Sigmoid colon (tissue), 7 donors: ENCODE results near the gene MAPK8IP2. TPM values are rescaled to one million over a fixed set of nuclear protein-coding genes. Genes with fewer than 3 reads are reported as not detected.
A peak's percentile ranks its signal among the peaks of the same experiment; 100 is the strongest.

Experiments
- DNase-seq: peaks from one replicate; pipeline ENCODE4 v3.0.0-alpha.2; 2019
- H3K27ac ChIP-seq, 4 donors: fragments of 200-600 bp; sonication (generic); one replicate each; pipeline ENCODE4 v1.5.1; 2016 to 2019; ENCODE audit warnings: mild to moderate bottlenecking in 1 of 4
- H3K27me3 ChIP-seq, 3 donors: fragments of 200-600 bp; sonication (generic); one replicate each; pipeline ENCODE4 v1.5.1; 2019; ENCODE audit warnings: mild to moderate bottlenecking in 1 of 3
- H3K36me3 ChIP-seq, 4 donors: fragments of 200-600 bp; sonication (generic); one replicate each; pipeline ENCODE4 v1.5.1; 2016 to 2019
- H3K4me1 ChIP-seq, 4 donors: fragments of 200-600 bp; sonication (generic); one replicate each; pipeline ENCODE4 v1.5.1; 2017 to 2019
- H3K4me3 ChIP-seq, 4 donors: fragments of 200-600 bp; sonication (generic); one replicate each; pipeline ENCODE4 v1.5.1; 2017 to 2019; ENCODE audit warnings: mild to moderate bottlenecking in 2 of 4, moderate library complexity in 1 of 4
- H3K9me3 ChIP-seq, 4 donors: fragments of 200-600 bp in 3 of 4; sonication (generic) in 3 of 4; one replicate each; pipeline versions ENCODE4 v1.5.1 to v1.6.1; 2013 to 2019
- CTCF ChIP-seq, 4 experiments: fragments of 450-650 bp in 3 of 4; fragments of 200-600 bp in 1 of 4; IDR thresholded peaks; one replicate each; pipeline ENCODE4 v1.5.1; 2016 to 2019; ENCODE audit warnings: antibody characterized with exemption in 4 of 4, mild to moderate bottlenecking in 3 of 4, moderate library complexity in 2 of 4
- EP300 ChIP-seq, 4 donors: sonication (generic); formaldehyde crosslinking; IDR thresholded peaks; one replicate each; pipeline ENCODE4 v1.6.1; 2017; ENCODE audit warnings: antibody characterized with exemption in 4 of 4
- POLR2A ChIP-seq, 2 donors: fragments of 450-650 bp; IDR thresholded peaks; one replicate each; pipeline ENCODE4 v1.6.1; 2016; ENCODE audit warnings: antibody characterized with exemption in 2 of 2, mild to moderate bottlenecking in 2 of 2, moderate library complexity in 2 of 2
- POLR2AphosphoS5 ChIP-seq, 4 donors: sonication (generic); formaldehyde crosslinking; IDR thresholded peaks; one replicate each; pipeline ENCODE4 v1.6.1; 2017; ENCODE audit warnings: antibody characterized with exemption in 4 of 4
- WGBS, 2 donors: extraction: QIAGEN DNeasy Blood & Tissue Kit; methylation state at CpG; one replicate each; pipeline ENCODE4 v1.1.7; 2013; 5-methylcytosine and 5-hydroxymethylcytosine counted together
- intact Hi-C: fragments of 100-400 bp; cut with DNase I; formaldehyde crosslinking; loops from one replicate; pipeline ENCODE4 v1.15.1; 2023
- polyA plus RNA-seq, 3 donors: library from polyadenylated mRNA; stranded (reverse); fragments of 200-250 nt; gene quantifications; one replicate each; pipeline ENCODE4 v1.2.3, GENCODE V29; 2013
- total RNA-seq, 4 donors: library from RNA; depleted of rRNA; stranded (reverse); fragments of >200 nt; gene quantifications; one replicate each; pipeline ENCODE4 v1.1.0, GENCODE V29; 2016
- donor health status: healthy with polysubstance abuse.
- donor health status: Bipolar disorder and iron deficiency.
- donor health status: healthy.

MAPK8IP2 gene
- total and polyA plus RNA-seq, 7 donors, result under 0.01 to 2.9 (median 1.8) TPM

- no peak for DNase-seq
- 9 to 10% methylated on average over 52 of the region's 52 CpGs for WGBS, 2 donors
- peaks cover 26 to 89% (median 78%) of the 10 kb centered on the region in 3 donors for H3K27me3 ChIP-seq
These were observed 525 bp downstream of the MAPK8IP2 start for GRCh38 chr22:50600967-50601668.

GRCh38 chr22:50601669-50602337 lies 1.2 kb downstream of the MAPK8IP2 start:
- H3K27ac ChIP-seq, result no peak overlapping the region
- intact Hi-C loops, result no loop called here

More at GRCh38 chr22:50600967-50601668, 525 bp downstream of the MAPK8IP2 start:
- peaks cover 0 to 16% (median 13%) of the 10 kb centered on the region in 4 donors for H3K4me1 ChIP-seq
- no peak for TF ChIP-seq POLR2A (IDR thresholded peaks at IDR 0.05)
- no peak for TF ChIP-seq POLR2AphosphoS5 (IDR thresholded peaks at IDR 0.05)
- TF ChIP-seq CTCF (IDR thresholded peaks at IDR 0.05), result no peak
- no peak for TF ChIP-seq EP300 (IDR thresholded peaks at IDR 0.05)
- peak overlapping the region in 3 of 4 donors; percentile 34 to 49 (median 46) for H3K4me3 ChIP-seq
- no peaks in the 10 kb centered on the region for H3K36me3 ChIP-seq
- H3K9me3 ChIP-seq, result no peaks in the 10 kb centered on the region
- no peak overlapping the region for H3K27ac ChIP-seq
- intact Hi-C loops, result no loop called here

GRCh38 chr22:50602338-50602700 lies 1.7 kb downstream of the MAPK8IP2 start:
- no peak overlapping the region for H3K27ac ChIP-seq
- H3K9me3 ChIP-seq, result no peaks in the 10 kb centered on the region
- peaks cover 0 to 16% (median 13%) of the 10 kb centered on the region in 4 donors for H3K4me1 ChIP-seq
- WGBS, 2 donors, result 22 to 34% methylated on average over 2 of the region's 2 CpGs
- H3K27me3 ChIP-seq, result peaks cover 26 to 97% (median 87%) of the 10 kb centered on the region in 3 donors
- no peaks in the 10 kb centered on the region for H3K36me3 ChIP-seq
- TF ChIP-seq CTCF (IDR thresholded peaks at IDR 0.05) (no peak), POLR2AphosphoS5 (IDR thresholded peaks at IDR 0.05) (no peak), POLR2A (IDR thresholded peaks at IDR 0.05) (no peak), EP300 (IDR thresholded peaks at IDR 0.05) (no peak)
- DNase-seq, result no peak
- intact Hi-C loops, result no loop called here
- no peak overlapping the region for H3K4me3 ChIP-seq

More at GRCh38 chr22:50601669-50602337, 1.2 kb downstream of the MAPK8IP2 start:
- H3K9me3 ChIP-seq, result no peaks in the 10 kb centered on the region
- 42 to 59% methylated on average over 12 of the region's 12 CpGs for WGBS, 2 donors
- no peaks in the 10 kb centered on the region for H3K36me3 ChIP-seq
- peak; percentile 61 for DNase-seq
- TF ChIP-seq EP300 (IDR thresholded peaks at IDR 0.05) (no peak), POLR2A (IDR thresholded peaks at IDR 0.05) (no peak), POLR2AphosphoS5 (IDR thresholded peaks at IDR 0.05) (no peak), CTCF (IDR thresholded peaks at IDR 0.05) (no peak)
- H3K4me3 ChIP-seq, result no peak overlapping the region
- peaks cover 26 to 96% (median 82%) of the 10 kb centered on the region in 3 donors for H3K27me3 ChIP-seq
- peaks cover 0 to 16% (median 13%) of the 10 kb centered on the region in 4 donors for H3K4me1 ChIP-seq

GRCh38 chr22:50603511-50604255 lies 3.1 kb downstream of the MAPK8IP2 start:
- intact Hi-C loops, result no loop called here
- DNase-seq, result no peak
- no peaks in the 10 kb centered on the region for H3K9me3 ChIP-seq
- H3K4me1 ChIP-seq, result peaks cover 0 to 16% (median 13%) of the 10 kb centered on the region in 4 donors
- 8 to 30% methylated on average over 70 of the region's 70 CpGs for WGBS, 2 donors
- H3K36me3 ChIP-seq, result no peaks in the 10 kb centered on the region
- no peak for TF ChIP-seq POLR2AphosphoS5 (IDR thresholded peaks at IDR 0.05)
- TF ChIP-seq CTCF (IDR thresholded peaks at IDR 0.05), result no peak
- H3K27ac ChIP-seq, result no peak overlapping the region
- peaks cover 26 to 89% (median 80%) of the 10 kb centered on the region in 3 donors for H3K27me3 ChIP-seq
- no peak overlapping the region for H3K4me3 ChIP-seq
